GM18951 (cell line): Measurements from ENCODE around the gene MAST1.
A peak's percentile ranks its signal among the peaks of the same experiment; 100 is the strongest.
"Not testable (repeated sequence)": the region's sequence is repeated elsewhere in the genome, so short reads cannot be mapped to it uniquely, and the experiment has no call there.

Experiments
- POLR2A ChIP-seq: IDR thresholded peaks from 4 replicates; pipeline ENCODE4 v1.6.1; 2011; ENCODE audit warnings: mild to moderate bottlenecking; ENCODE audit not compliant: insufficient read length, insufficient read depth; ENCODE audit errors: extremely low read depth
- in situ Hi-C: fragments of 300-500 bp; cut with MboI; formaldehyde crosslinking; loops from one replicate; pipeline ENCODE4 v1.12.0; 2022; ENCODE audit warnings: low sequenced_read_pairs, mixed read lengths, inconsistent platforms; ENCODE audit not compliant: unreplicated experiment

The MAST1 gene

GRCh38 chr19:12891553-12892021, 53.3 kb downstream of the MAST1 start:
- no peak for TF ChIP-seq POLR2A
- in situ Hi-C loops = no loop called here

- in situ Hi-C loops = no loop called here
- no peak for TF ChIP-seq POLR2A
These were observed 55.3 kb downstream of the MAST1 start for GRCh38 chr19:12893582-12893981.

GRCh38 chr19:12896460-12896859, 58.1 kb downstream of the MAST1 start:
- in situ Hi-C loops = no loop called here

GRCh38 chr19:12899891-12900518, 61.7 kb downstream of the MAST1 start:
- peak; percentile 22 for TF ChIP-seq POLR2A
- in situ Hi-C loops = no loop called here

More at GRCh38 chr19:12896460-12896859, 58.1 kb downstream of the MAST1 start:
- no peak for TF ChIP-seq POLR2A

- in situ Hi-C loops = no loop called here
- TF ChIP-seq POLR2A = no peak
These were observed 68.9 kb downstream of the MAST1 start for GRCh38 chr19:12907166-12907565.

GRCh38 chr19:12912571-12912970, 74.3 kb downstream of the MAST1 start:
- TF ChIP-seq POLR2A = no peak
- in situ Hi-C loops = no loop called here

GRCh38 chr19:12913011-12913561, 74.8 kb downstream of the MAST1 start:
- TF ChIP-seq POLR2A = no peak
- in situ Hi-C loops = no loop called here

- no peak for TF ChIP-seq POLR2A
- in situ Hi-C loops = no loop called here
These were observed 75.8 kb downstream of the MAST1 start for GRCh38 chr19:12913851-12914690.

GRCh38 chr19:12915860-12916259, 77.5 kb downstream of the MAST1 start:
- in situ Hi-C loops = not testable (repeated sequence)

GRCh38 chr19:12918253-12918652, 79.9 kb downstream of the MAST1 start:
- in situ Hi-C loops = no loop called here
- no peak for TF ChIP-seq POLR2A

- in situ Hi-C loops = no loop called here
- no peak for TF ChIP-seq POLR2A
These were observed 82.7 kb downstream of the MAST1 start for GRCh38 chr19:12921047-12921446.

- TF ChIP-seq POLR2A = no peak
These were observed 84.6 kb downstream of the MAST1 start for GRCh38 chr19:12922959-12923358.

More at GRCh38 chr19:12922959-12923358, 84.6 kb downstream of the MAST1 start:
- in situ Hi-C loops = no loop called here
